Liver (tissue), 9 donors: ENCODE data around the gene ELOA. TPM values are rescaled to one million over a fixed set of nuclear protein-coding genes. Genes with fewer than 3 reads are reported as not detected.

Experiments used
- DNase-seq: peaks from one replicate; pipeline ENCODE4 v3.0.0-alpha.2; 2017; ENCODE audit warnings: low spot score
- H3K27ac ChIP-seq, 2 donors: one replicate each; pipeline ENCODE4 v1.7.0; 2013; ENCODE audit warnings: inconsistent platforms in 2 of 2, low read length in 2 of 2, control low read depth in 1 of 2, low read depth in 1 of 2, mild to moderate bottlenecking in 1 of 2
- H3K27me3 ChIP-seq, 4 donors: one replicate each; pipeline versions ENCODE4 v1.6.1 to v1.7.0; 2013; ENCODE audit warnings: low read length in 3 of 4, inconsistent platforms in 1 of 4, mild to moderate bottlenecking in 1 of 4, moderate library complexity in 1 of 4; ENCODE audit not compliant: control insufficient read depth in 4 of 4, insufficient read depth in 4 of 4
- H3K36me3 ChIP-seq, 4 donors: one replicate each; pipeline versions ENCODE4 v1.6.1 to v1.7.0; 2013; ENCODE audit warnings: low read length in 3 of 4, mild to moderate bottlenecking in 3 of 4, low read depth in 1 of 4, moderate library complexity in 1 of 4; ENCODE audit not compliant: control insufficient read depth in 4 of 4, insufficient read depth in 3 of 4
- H3K4me1 ChIP-seq, 4 donors: one replicate each; pipeline versions ENCODE4 v1.6.1 to v1.7.0; 2013; ENCODE audit warnings: low read length in 3 of 4, mild to moderate bottlenecking in 3 of 4, moderate library complexity in 1 of 4; ENCODE audit not compliant: control insufficient read depth in 4 of 4, insufficient read depth in 4 of 4
- H3K4me3 ChIP-seq, 3 donors: one replicate each; pipeline versions ENCODE4 v1.6.1 to v1.7.0; 2013; ENCODE audit warnings: low read length in 3 of 3, control low read depth in 1 of 3, low read depth in 1 of 3, mild to moderate bottlenecking in 1 of 3
- H3K9ac ChIP-seq, 2 donors: one replicate each; pipeline ENCODE4 v1.7.0; 2013; ENCODE audit warnings: low read length in 2 of 2, mild to moderate bottlenecking in 2 of 2, moderate library complexity in 2 of 2, control low read depth in 1 of 2, low read depth in 1 of 2
- H3K9me3 ChIP-seq, 4 donors: one replicate each; pipeline versions ENCODE4 v1.6.1 to v1.7.0; 2013; ENCODE audit warnings: low read length in 3 of 4; ENCODE audit not compliant: control insufficient read depth in 4 of 4
- ATF3 ChIP-seq: IDR thresholded peaks from 2 replicates; pipeline ENCODE4 v1.6.1; 2016; ENCODE audit warnings: antibody characterized with exemption
- EGR1 ChIP-seq, 2 donors: IDR thresholded peaks; 2 replicates each; pipeline ENCODE4 v1.6.1; 2016 to 2018; ENCODE audit warnings: antibody characterized with exemption in 2 of 2, low read depth in 2 of 2
- FOXA2 ChIP-seq: IDR thresholded peaks from 2 replicates; pipeline ENCODE4 v1.6.1; 2016; ENCODE audit warnings: antibody characterized with exemption
- GABPA ChIP-seq, 2 donors: IDR thresholded peaks in 1 of 2; conservative IDR thresholded peaks in 1 of 2; 2 replicates each; pipeline ENCODE4 v1.6.1; 2016; ENCODE audit warnings: antibody characterized with exemption in 2 of 2, mild to moderate bottlenecking in 1 of 2, moderate library complexity in 1 of 2
- HNF4A ChIP-seq, 2 donors: conservative IDR thresholded peaks; 2 replicates each; pipeline ENCODE4 v1.6.1; 2016; ENCODE audit warnings: antibody characterized with exemption in 2 of 2, mild to moderate bottlenecking in 2 of 2
- HNF4G ChIP-seq: IDR thresholded peaks from 2 replicates; pipeline ENCODE4 v1.6.1; 2016; ENCODE audit warnings: antibody characterized with exemption
- JUND ChIP-seq, 2 donors: IDR thresholded peaks; 2 replicates each; pipeline ENCODE4 v1.6.1; 2016; ENCODE audit warnings: antibody characterized with exemption in 2 of 2
- MAX ChIP-seq: IDR thresholded peaks from 2 replicates; pipeline ENCODE4 v1.6.1; 2016; ENCODE audit warnings: antibody characterized with exemption
- NR2F2 ChIP-seq: IDR thresholded peaks from 2 replicates; pipeline ENCODE4 v1.6.1; 2016; ENCODE audit warnings: antibody characterized with exemption
- RAD21 ChIP-seq, 2 donors: IDR thresholded peaks; 2 replicates each; pipeline ENCODE4 v1.6.1; 2016; ENCODE audit warnings: antibody characterized with exemption in 2 of 2, mild to moderate bottlenecking in 2 of 2
- REST ChIP-seq: IDR thresholded peaks from 2 replicates; pipeline ENCODE4 v1.6.1; 2016; ENCODE audit warnings: antibody characterized with exemption, mild to moderate bottlenecking
- RXRA ChIP-seq, 2 donors: IDR thresholded peaks; 2 replicates each; pipeline ENCODE4 v1.6.1; 2017 to 2018; ENCODE audit warnings: antibody characterized with exemption in 2 of 2, mild to moderate bottlenecking in 1 of 2
- SP1 ChIP-seq: IDR thresholded peaks from 2 replicates; pipeline ENCODE4 v1.6.1; 2018; ENCODE audit warnings: antibody characterized with exemption, mild to moderate bottlenecking
- TAF1 ChIP-seq: conservative IDR thresholded peaks from 2 replicates; pipeline ENCODE4 v1.6.1; 2016; ENCODE audit warnings: antibody characterized with exemption, mild to moderate bottlenecking
- YY1 ChIP-seq: IDR thresholded peaks from 2 replicates; pipeline ENCODE4 v1.6.1; 2016; ENCODE audit warnings: antibody characterized with exemption, mild to moderate bottlenecking
- ZBTB33 ChIP-seq: IDR thresholded peaks from 2 replicates; pipeline ENCODE4 v1.6.1; 2016; ENCODE audit warnings: antibody characterized with exemption
- WGBS: extraction: QIAGEN DNeasy Blood & Tissue Kit; methylation state at CpG from one replicate; pipeline ENCODE4 v1.1.7; 2013; 5-methylcytosine and 5-hydroxymethylcytosine counted together
- polyA plus RNA-seq, 2 donors: library from polyadenylated mRNA; stranded (reverse) in 1 of 2; unstranded in 1 of 2; fragments of 200-250 nt in 1 of 2; fragments of >200 nt in 1 of 2; fragmentation: Nextera tagmentation in 1 of 2; extraction: Ambion mirVana in 1 of 2; gene quantifications; one replicate each; pipeline versions ENCODE4 v1.2.1 to v1.2.3, GENCODE V29; 2013 to 2015
- total RNA-seq, 2 donors: library from RNA; depleted of rRNA; stranded (reverse); fragments of >200 nt; gene quantifications; one replicate each; pipeline ENCODE4 v1.2.3, GENCODE V29; 2014
- donor health status: healthy.
- donor health status: healthy.
- donor health status: healthy.
- donor health status: healthy.
- donor health status: healthy.

The ELOA gene
- total and polyA plus RNA-seq, 4 donors = 11.1 to 34.9 (median 24.3) TPM

- Histone ChIP-seq H3K4me1 (peaks cover 0 to 34% (median 29%) of the 10 kb centered on the region in 4 donors), H3K27me3 (no peaks in the 10 kb centered on the region), H3K27ac (no peak overlapping the region), H3K36me3 (peaks cover 0 to 25% (median 11%) of the 10 kb centered on the region in 4 donors), H3K4me3 (no peak overlapping the region), H3K9me3 (no peaks in the 10 kb centered on the region), H3K9ac (no peak overlapping the region)
- DNase-seq = no peak
- 98% methylated on average over 2 of the region's 2 CpGs for WGBS
- TF ChIP-seq RXRA (IDR thresholded peaks at IDR 0.05) (no peak), ATF3 (no peak), ZBTB33 (no peak), FOXA2 (no peak), NR2F2 (no peak), HNF4G (no peak), REST (no peak), TAF1 (no peak), YY1 (no peak), SP1 (no peak), HNF4A (conservative IDR thresholded peaks at IDR 0.05) (no peak), JUND (IDR thresholded peaks at IDR 0.05) (no peak), GABPA (IDR thresholded peaks at IDR 0.05 in 1 of 2, conservative IDR thresholded peaks at IDR 0.05 in 1 of 2) (no peak), RAD21 (IDR thresholded peaks at IDR 0.05) (no peak), MAX (no peak), EGR1 (IDR thresholded peaks at IDR 0.05; ENCODE audit: low read depth in 2 of 2) (no peak)
Observed at GRCh38 chr1:23805025-23805424, 61.8 kb downstream of the ELOA start.

GRCh38 chr1:23806280-23806679, 63.0 kb downstream of the ELOA start:
- Histone ChIP-seq H3K9ac (no peak overlapping the region), H3K4me1 (peaks cover 0 to 44% (median 37%) of the 10 kb centered on the region in 4 donors), H3K36me3 (peaks cover 0 to 25% (median 11%) of the 10 kb centered on the region in 4 donors), H3K27ac (no peak overlapping the region), H3K4me3 (no peak overlapping the region), H3K27me3 (no peaks in the 10 kb centered on the region), H3K9me3 (no peaks in the 10 kb centered on the region)
- 83% methylated on average over 6 of the region's 6 CpGs for WGBS
- DNase-seq = no peak
- TF ChIP-seq SP1 = no peak
- TF ChIP-seq TAF1 = no peak
- no peak for TF ChIP-seq JUND (IDR thresholded peaks at IDR 0.05)
- TF ChIP-seq ZBTB33 = no peak
- no peak for TF ChIP-seq HNF4A (conservative IDR thresholded peaks at IDR 0.05)
- TF ChIP-seq FOXA2 = no peak
- no peak for TF ChIP-seq HNF4G
- no peak for TF ChIP-seq REST
- TF ChIP-seq YY1 = no peak
- TF ChIP-seq RXRA (IDR thresholded peaks at IDR 0.05) = no peak
- no peak for TF ChIP-seq GABPA (IDR thresholded peaks at IDR 0.05 in 1 of 2, conservative IDR thresholded peaks at IDR 0.05 in 1 of 2)
- no peak for TF ChIP-seq ATF3
- no peak for TF ChIP-seq MAX
